ENCODE results near the gene MBD2.

- TF ChIP-seq, protein P1, sequence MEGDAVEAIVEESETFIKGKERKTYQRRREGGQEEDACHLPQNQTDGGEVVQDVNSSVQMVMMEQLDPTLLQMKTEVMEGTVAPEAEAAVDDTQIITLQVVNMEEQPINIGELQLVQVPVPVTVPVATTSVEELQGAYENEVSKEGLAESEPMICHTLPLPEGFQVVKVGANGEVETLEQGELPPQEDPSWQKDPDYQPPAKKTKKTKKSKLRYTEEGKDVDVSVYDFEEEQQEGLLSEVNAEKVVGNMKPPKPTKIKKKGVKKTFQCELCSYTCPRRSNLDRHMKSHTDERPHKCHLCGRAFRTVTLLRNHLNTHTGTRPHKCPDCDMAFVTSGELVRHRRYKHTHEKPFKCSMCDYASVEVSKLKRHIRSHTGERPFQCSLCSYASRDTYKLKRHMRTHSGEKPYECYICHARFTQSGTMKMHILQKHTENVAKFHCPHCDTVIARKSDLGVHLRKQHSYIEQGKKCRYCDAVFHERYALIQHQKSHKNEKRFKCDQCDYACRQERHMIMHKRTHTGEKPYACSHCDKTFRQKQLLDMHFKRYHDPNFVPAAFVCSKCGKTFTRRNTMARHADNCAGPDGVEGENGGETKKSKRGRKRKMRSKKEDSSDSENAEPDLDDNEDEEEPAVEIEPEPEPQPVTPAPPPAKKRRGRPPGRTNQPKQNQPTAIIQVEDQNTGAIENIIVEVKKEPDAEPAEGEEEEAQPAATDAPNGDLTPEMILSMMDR (IDR thresholded peaks at IDR 0.05), result no peak
- no peak for TF ChIP-seq POLR2A (IDR thresholded peaks at IDR 0.05)
These were observed 61.0 kb downstream of the MBD2 start for GRCh38 chr18:54163453-54163852.
